A549 treated with CpdA at 1 μM for 4 hours (cell line): ENCODE measurements around the gene TMEM266. TPM values are rescaled to one million over a fixed set of nuclear protein-coding genes. Genes with fewer than 3 reads are reported as not detected.

ENCODE experiments used
- total RNA-seq: library from RNA; stranded (reverse); fragments of 200-300 nt; extraction: Qiagen RNA extraction; gene quantifications from 5 replicates; pipeline ENCODE4 v1.2.3, GENCODE V29; 2022; ENCODE audit warnings: low read depth

Gene TMEM266, protein sequence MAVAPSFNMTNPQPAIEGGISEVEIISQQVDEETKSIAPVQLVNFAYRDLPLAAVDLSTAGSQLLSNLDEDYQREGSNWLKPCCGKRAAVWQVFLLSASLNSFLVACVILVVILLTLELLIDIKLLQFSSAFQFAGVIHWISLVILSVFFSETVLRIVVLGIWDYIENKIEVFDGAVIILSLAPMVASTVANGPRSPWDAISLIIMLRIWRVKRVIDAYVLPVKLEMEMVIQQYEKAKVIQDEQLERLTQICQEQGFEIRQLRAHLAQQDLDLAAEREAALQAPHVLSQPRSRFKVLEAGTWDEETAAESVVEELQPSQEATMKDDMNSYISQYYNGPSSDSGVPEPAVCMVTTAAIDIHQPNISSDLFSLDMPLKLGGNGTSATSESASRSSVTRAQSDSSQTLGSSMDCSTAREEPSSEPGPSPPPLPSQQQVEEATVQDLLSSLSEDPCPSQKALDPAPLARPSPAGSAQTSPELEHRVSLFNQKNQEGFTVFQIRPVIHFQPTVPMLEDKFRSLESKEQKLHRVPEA
- 0.05 to 0.10 TPM (median 0.06 TPM) in 3 of 5 replicates, not detected in the others for total RNA-seq

DNA sequence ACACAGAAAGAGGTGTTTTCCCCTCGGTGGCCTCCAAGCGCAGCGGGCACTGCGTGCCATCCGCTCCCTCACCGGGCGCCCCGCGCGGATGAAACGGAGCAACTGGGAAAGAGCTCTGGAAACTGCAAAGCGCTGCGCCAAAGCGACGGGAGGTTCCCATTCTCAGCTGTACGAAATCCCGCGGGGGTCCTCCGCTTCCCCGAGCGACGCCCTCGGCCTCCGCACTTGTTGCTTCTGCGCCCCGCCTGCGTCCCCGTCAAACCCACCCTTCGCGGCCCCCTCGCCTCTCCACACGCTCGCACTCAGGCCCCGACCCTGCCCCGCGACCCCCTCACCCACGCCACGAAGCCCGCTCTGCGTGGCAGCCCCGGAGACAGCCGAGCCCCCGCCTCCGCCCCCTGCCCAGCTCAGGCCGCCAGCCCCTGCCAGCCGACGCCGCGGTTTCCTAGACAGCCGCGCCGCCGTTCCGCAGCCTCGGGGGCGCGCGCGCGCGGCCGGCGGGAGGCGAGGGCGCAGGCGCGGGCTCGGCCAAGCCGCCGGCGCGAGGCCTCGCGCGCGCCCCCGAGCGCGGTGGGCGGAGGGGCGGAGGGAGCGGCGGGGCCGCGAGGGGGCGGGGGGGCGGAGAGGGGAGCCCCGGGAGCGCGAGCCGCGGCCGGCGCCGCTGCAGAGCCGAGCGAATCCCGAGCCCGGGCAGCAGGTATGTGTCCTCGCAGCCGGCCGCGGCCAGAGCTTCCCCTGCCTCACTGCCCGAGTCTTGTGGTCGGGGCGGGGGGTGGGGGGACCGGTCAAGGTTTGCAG is at the start of gene TMEM266:
TMEM266 (plus strand) TSS at position 666 of the 798 bp plus-strand sequence. CDS start 74,279 bp downstream, outside the sequence.

DNA sequence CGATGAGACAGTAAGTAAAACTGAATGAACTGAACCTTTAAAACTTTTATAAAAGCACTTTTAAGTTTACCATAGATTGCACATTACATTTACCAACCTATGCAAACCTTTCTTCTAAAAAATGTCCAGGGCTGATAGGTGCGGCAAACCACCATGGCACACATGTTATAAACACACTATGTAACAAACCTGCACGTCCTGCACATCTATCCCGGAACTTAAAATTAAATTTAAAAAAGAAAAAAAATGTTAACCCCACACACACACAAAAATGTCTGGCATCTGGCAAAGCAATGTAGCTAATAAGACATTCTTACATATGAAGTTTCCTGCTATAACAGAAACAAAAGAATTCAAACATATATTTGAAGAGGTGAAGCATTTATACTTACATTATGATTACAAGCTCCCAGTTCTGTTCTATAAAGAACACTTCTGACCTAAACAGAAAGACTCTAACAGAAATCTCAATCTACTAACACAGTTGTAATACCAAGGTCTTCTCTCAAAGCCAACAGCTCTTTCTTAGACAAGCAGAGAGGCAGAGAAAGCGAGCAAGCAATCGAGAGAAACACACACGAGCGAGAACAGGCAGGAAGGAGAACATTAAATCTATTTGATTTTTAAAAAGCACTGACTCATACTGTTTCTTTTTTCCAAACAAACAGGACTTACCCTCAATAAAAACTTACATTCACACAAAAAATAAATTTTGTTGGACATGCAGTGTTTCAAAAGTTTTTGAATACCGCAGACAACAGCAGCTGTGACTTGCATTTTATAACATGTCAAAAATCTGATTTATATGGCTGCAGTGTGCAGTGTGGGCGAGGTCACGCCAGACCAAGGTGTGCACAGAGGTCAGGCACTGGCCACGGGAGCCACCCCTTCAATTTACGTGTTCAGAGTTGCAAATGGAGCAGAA is 47.9 kb upstream of the TMEM266 start, which contains the start of gene NRG4:
NRG4 (minus strand) TSS at position 798 of the 925 bp plus-strand sequence. CDS start 1,194 bp downstream, outside the sequence.

Other genes with a start within 250 kb of the TMEM266 start
- gene UBE2Q2, start 216.5 kb upstream of the TMEM266 start, total RNA-seq: 32.3 to 37.0 TPM (median 34.1 TPM) in 5 replicates
- gene FBXO22, start 156.1 kb upstream of the TMEM266 start, total RNA-seq: 70.6 to 90.2 TPM (median 78.3 TPM) in 5 replicates
- 0.73 to 2.2 TPM (median 1.4 TPM) in 5 replicates for gene NRG4, start 47.6 kb upstream of the TMEM266 start, total RNA-seq